ENCODE measurements around the gene ZNF507. TPM values are rescaled to one million over a fixed set of nuclear protein-coding genes. Genes with fewer than 3 reads are reported as not detected.
A peak's percentile ranks its signal among the peaks of the same experiment; 100 is the strongest.

The ZNF507 gene
- total and polyA plus RNA-seq, 9 of the 15 experiments (the other 6 are each of a cell fraction or from before 2014, with no cell fraction given): 2.9 to 25.0 (median 10.4) TPM

DNA sequence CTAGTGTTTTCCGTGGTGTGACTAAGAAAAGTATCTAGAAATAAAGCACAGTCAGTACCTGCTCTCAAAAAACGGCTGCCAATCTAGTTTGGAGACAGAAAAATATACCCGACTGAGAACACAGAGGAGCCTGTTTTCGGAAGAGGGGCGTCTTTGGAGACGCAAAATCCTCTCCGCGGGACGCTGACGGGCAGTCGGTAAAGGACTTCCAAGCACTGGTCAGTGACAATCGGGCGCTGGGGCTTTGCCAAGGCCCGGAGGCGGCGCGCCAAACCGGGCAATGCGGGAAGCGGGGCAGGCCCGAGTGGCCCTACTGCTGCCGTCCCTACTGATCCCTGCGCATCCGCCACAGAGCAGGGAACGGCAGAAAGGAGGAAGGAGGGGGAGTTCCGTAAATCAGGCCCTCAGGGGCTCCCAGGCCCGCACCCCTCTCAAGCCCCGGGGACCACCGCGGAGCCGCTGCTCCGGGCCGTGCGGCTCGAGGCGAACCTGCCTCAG lies 59.6 kb downstream of the ZNF507 start (continued):
- no peak for TF ChIP-seq ZNF318 (IDR thresholded peaks at IDR 0.05; ENCODE audit: borderline replicate concordance in 1 of 2, low read depth in 1 of 2)
- TF ChIP-seq ZNF785 (CRISPR knock-in tag; IDR thresholded peaks at IDR 0.05): no peak
- no peak for TF ChIP-seq HIVEP1 (CRISPR knock-in tag; IDR thresholded peaks at IDR 0.05)
- no peak for TF ChIP-seq ZNF512 (tag; IDR thresholded peaks at IDR 0.05)
- no peak for TF ChIP-seq ZFP36 (IDR thresholded peaks at IDR 0.05; ENCODE audit: low read depth, low read length, partially characterized antibody)
- no peak for TF ChIP-seq ZNF23 (CRISPR knock-in tag; IDR thresholded peaks at IDR 0.05)
- 0 out of 2 replicates have a peak, but pooled peaks have one; percentile 14 for TF ChIP-seq SPI1 (IDR thresholded peaks at IDR 0.05; ENCODE audit: borderline replicate concordance, low read depth, low read length)
- no peak for TF ChIP-seq NR2C2 (CRISPR knock-in tag; IDR thresholded peaks at IDR 0.05)
- TF ChIP-seq NR2C2 (tag; IDR thresholded peaks at IDR 0.05): 0 out of 2 replicates have a peak, but pooled peaks have one; percentile 18
- no peak for TF ChIP-seq ZNF644 (tag; IDR thresholded peaks at IDR 0.05; ENCODE audit: low read depth)
- TF ChIP-seq, protein P1, sequence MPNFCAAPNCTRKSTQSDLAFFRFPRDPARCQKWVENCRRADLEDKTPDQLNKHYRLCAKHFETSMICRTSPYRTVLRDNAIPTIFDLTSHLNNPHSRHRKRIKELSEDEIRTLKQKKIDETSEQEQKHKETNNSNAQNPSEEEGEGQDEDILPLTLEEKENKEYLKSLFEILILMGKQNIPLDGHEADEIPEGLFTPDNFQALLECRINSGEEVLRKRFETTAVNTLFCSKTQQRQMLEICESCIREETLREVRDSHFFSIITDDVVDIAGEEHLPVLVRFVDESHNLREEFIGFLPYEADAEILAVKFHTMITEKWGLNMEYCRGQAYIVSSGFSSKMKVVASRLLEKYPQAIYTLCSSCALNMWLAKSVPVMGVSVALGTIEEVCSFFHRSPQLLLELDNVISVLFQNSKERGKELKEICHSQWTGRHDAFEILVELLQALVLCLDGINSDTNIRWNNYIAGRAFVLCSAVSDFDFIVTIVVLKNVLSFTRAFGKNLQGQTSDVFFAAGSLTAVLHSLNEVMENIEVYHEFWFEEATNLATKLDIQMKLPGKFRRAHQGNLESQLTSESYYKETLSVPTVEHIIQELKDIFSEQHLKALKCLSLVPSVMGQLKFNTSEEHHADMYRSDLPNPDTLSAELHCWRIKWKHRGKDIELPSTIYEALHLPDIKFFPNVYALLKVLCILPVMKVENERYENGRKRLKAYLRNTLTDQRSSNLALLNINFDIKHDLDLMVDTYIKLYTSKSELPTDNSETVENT (CRISPR knock-in tag; IDR thresholded peaks at IDR 0.05): no peak
- TF ChIP-seq DIDO1 (tag; IDR thresholded peaks at IDR 0.05; ENCODE audit: low read depth): no peak
- TF ChIP-seq FIP1L1 (IDR thresholded peaks at IDR 0.05; ENCODE audit: low read depth, low read length, poor library complexity, severe bottlenecking): no peak
- no peak for TF ChIP-seq ZNF121 (CRISPR knock-in tag; conservative IDR thresholded peaks at IDR 0.05)
- TF ChIP-seq PCBP2 (IDR thresholded peaks at IDR 0.05; ENCODE audit: low read depth, low read length, poor library complexity, severe bottlenecking): no peak
- no peak for TF ChIP-seq FOSL1 (tag; conservative IDR thresholded peaks at IDR 0.05)
- no peak for TF ChIP-seq NFXL1 (CRISPR knock-in tag; IDR thresholded peaks at IDR 0.05)
